K562 (cell line): ENCODE results near the gene THSD8. TPM values are rescaled to one million over a fixed set of nuclear protein-coding genes. Genes with fewer than 3 reads are reported as not detected.

Source experiments
- ATAC-seq: fragments of 200-7000 bp; cut with Tn5 transposase; 3 replicates; pipeline ENCODE4 v1.9.1; 2020; ENCODE audit warnings: moderate library complexity
- BruUV-seq: library from RNA; stranded (reverse); fragments of 400-500 nt; replicated peaks from 2 replicates; lab custom pipeline; 2021; lab: Mats Ljungman, UMichigan
- CTCF ChIA-PET: fragments of 300-600 bp; formaldehyde crosslinking; extraction: SDS; loops from one replicate; lab custom pipeline; 2021; ENCODE audit warnings: low intra/inter-chr PET ratio; lab: Yijun Ruan, JAX
- POLR2A ChIA-PET: fragments of 300-600, 350-650 bp; sonication (Branson Sonifier 250); formaldehyde crosslinking; extraction: SDS; loops from one replicate; lab custom pipeline; 2021; ENCODE audit warnings: antibody characterized with exemption, inconsistent platforms; lab: Yijun Ruan, JAX
- DNase-seq, 4 experiments: peaks; one replicate each; pipeline versions ENCODE4 v3.0.0 to v3.0.0-alpha.2; 2011 to 2018; ENCODE audit warnings: low spot score in 3 of 4, mixed read lengths in 3 of 4; ENCODE audit errors: extremely low read depth in 1 of 4
- FAIRE-seq: peaks from 2 replicates; lab custom pipeline; 2011; peaks lifted over from hg19 to GRCh38; lab: Jason Lieb, UNC
- H2AFZ ChIP-seq: 2 replicates; pipeline ENCODE4 v1.6.0; 2011; ENCODE audit warnings: low read depth, low read length, control low read depth, inconsistent platforms
- H3K27ac ChIP-seq: fragments of 200-600 bp; 3 replicates; pipeline ENCODE4 v1.8.0; 2011; ENCODE audit warnings: low read depth, mild to moderate bottlenecking, control low read depth, inconsistent platforms, low read length, moderate library complexity, mixed read lengths; ENCODE audit errors: extremely low read depth
- H3K27me3 ChIP-seq, 2 experiments: fragments of 300-600 bp in 1 of 2; 2 replicates in 1 of 2; 3 replicates in 1 of 2; pipeline versions ENCODE4 v1.6.0 to v1.8.0; 2011; ENCODE audit warnings: inconsistent platforms in 2 of 2, low read length in 2 of 2, mild to moderate bottlenecking in 1 of 2, mixed read lengths in 1 of 2, moderate library complexity in 1 of 2; ENCODE audit not compliant: control insufficient read depth in 2 of 2, insufficient read depth in 2 of 2
- H3K36me3 ChIP-seq: fragments of 300-600 bp; 3 replicates; pipeline ENCODE4 v1.8.0; 2011; ENCODE audit warnings: mild to moderate bottlenecking, low read length, inconsistent platforms; ENCODE audit not compliant: control insufficient read depth, insufficient read depth
- H3K4me1 ChIP-seq, 2 experiments: fragments of 200-600 bp in 1 of 2; replicated peaks in 1 of 2; 2 replicates in 1 of 2; 3 replicates in 1 of 2; pipeline versions ENCODE4 v1.5.1 to v1.8.0; 2011; ENCODE audit warnings: inconsistent platforms in 2 of 2, low read length in 2 of 2, mild to moderate bottlenecking in 1 of 2, mixed read lengths in 1 of 2, moderate library complexity in 1 of 2; ENCODE audit not compliant: control insufficient read depth in 2 of 2, insufficient read depth in 2 of 2
- H3K4me2 ChIP-seq: 2 replicates; pipeline ENCODE4 v1.6.1; 2011; ENCODE audit warnings: low read length, control low read depth, inconsistent platforms, mixed read lengths; ENCODE audit not compliant: insufficient read depth
- H3K4me3 ChIP-seq: fragments of 200-600 bp; sonication (generic), shearing (Covaris generic); 2 replicates; pipeline ENCODE4 v1.5.1; 2016; ENCODE audit warnings: control low read depth, inconsistent platforms
- H3K79me2 ChIP-seq: fragments of 200-600 bp; 3 replicates; pipeline ENCODE4 v1.8.0; 2011; ENCODE audit warnings: low read length, inconsistent platforms; ENCODE audit not compliant: control insufficient read depth, insufficient read depth
- H3K9ac ChIP-seq, 2 experiments: 2 replicates each; pipeline versions ENCODE4 v1.6.0 to v1.6.1; 2011; ENCODE audit warnings: low read depth in 2 of 2, low read length in 2 of 2, control low read depth in 1 of 2, inconsistent platforms in 1 of 2, mild to moderate bottlenecking in 1 of 2, mixed read lengths in 1 of 2; ENCODE audit not compliant: insufficient read depth in 1 of 2
- H3K9me1 ChIP-seq: one replicate; pipeline ENCODE4 v1.6.0; 2011; ENCODE audit warnings: inconsistent platforms, mild to moderate bottlenecking, low read length, moderate library complexity; ENCODE audit not compliant: control insufficient read depth, insufficient read depth
- H3K9me3 ChIP-seq: replicated peaks from 2 replicates; pipeline ENCODE4 v1.5.1; 2011; ENCODE audit warnings: low read depth, low read length, inconsistent platforms; ENCODE audit not compliant: control insufficient read depth, insufficient read depth
- H4K20me1 ChIP-seq: replicated peaks from 2 replicates; pipeline ENCODE4 v1.6.1; 2011; ENCODE audit warnings: low read length, inconsistent platforms, mixed read lengths; ENCODE audit not compliant: control insufficient read depth, insufficient read depth
- ARID1B ChIP-seq: fragments of 450-650 bp; IDR thresholded peaks from 2 replicates; pipeline ENCODE4 v1.6.1; 2016; ENCODE audit warnings: antibody characterized with exemption, mild to moderate bottlenecking, inconsistent platforms
- BMI1 ChIP-seq: fragments of 150-350 bp; IDR thresholded peaks from 2 replicates; pipeline ENCODE4 v1.6.1; 2014; ENCODE audit warnings: low read length
- CBFB ChIP-seq: sonication (generic); formaldehyde crosslinking; IDR thresholded peaks from 2 replicates; pipeline ENCODE4 v1.4.0; 2020; ENCODE audit warnings: mild to moderate bottlenecking, missing genetic modification reagents
- CHCHD3 ChIP-seq: fragments of 250-450 bp; sonication (Bioruptor Pico); IDR thresholded peaks from 2 replicates; pipeline ENCODE4 v2.1.2; 2022; ENCODE audit warnings: mild to moderate bottlenecking
- ETV5 ChIP-seq: sonication (generic); formaldehyde crosslinking; IDR thresholded peaks from 2 replicates; pipeline ENCODE4 v1.4.0; 2020; ENCODE audit warnings: low read depth, mild to moderate bottlenecking, missing genetic modification reagents
- GATAD2B ChIP-seq: fragments of 450-650 bp; IDR thresholded peaks from 2 replicates; pipeline ENCODE4 v1.6.1; 2017; ENCODE audit warnings: mild to moderate bottlenecking, borderline replicate concordance
- KDM4B ChIP-seq, 2 experiments: fragments of 450-650 bp in 1 of 2; sonication (generic) in 1 of 2; IDR thresholded peaks; 2 replicates each; pipeline ENCODE4 v1.6.1; 2016 to 2017; ENCODE audit warnings: borderline replicate concordance in 2 of 2, antibody characterized with exemption in 1 of 2, low read depth in 1 of 2, mild to moderate bottlenecking in 1 of 2
- MED1 ChIP-seq: sonication (generic); formaldehyde crosslinking; IDR thresholded peaks from 2 replicates; pipeline ENCODE4 v1.8.1; 2023; ENCODE audit warnings: missing genetic modification reagents, borderline replicate concordance
- NCOA4 ChIP-seq: fragments of 450-650 bp; IDR thresholded peaks from 2 replicates; pipeline ENCODE4 v1.6.1; 2018; ENCODE audit warnings: mild to moderate bottlenecking; ENCODE audit not compliant: partially characterized antibody
- NFXL1 ChIP-seq: fragments of 450-650 bp; formaldehyde crosslinking; IDR thresholded peaks from 2 replicates; pipeline ENCODE4 v1.4.0; 2021; ENCODE audit warnings: mild to moderate bottlenecking
- NR2C1 ChIP-seq, 2 experiments: fragments of 450-650 bp; IDR thresholded peaks; 2 replicates each; pipeline ENCODE4 v1.6.1; 2017; ENCODE audit warnings: mild to moderate bottlenecking in 2 of 2, antibody characterized with exemption in 1 of 2, inconsistent platforms in 1 of 2, missing compliant biosample characterization in 1 of 2, missing genetic modification characterization in 1 of 2
- OTX1 ChIP-seq: fragments of 450-650 bp; formaldehyde crosslinking; IDR thresholded peaks from 2 replicates; pipeline ENCODE4 v1.4.0; 2022; ENCODE audit warnings: mild to moderate bottlenecking
- PYGO2 ChIP-seq: fragments of 450-650 bp; IDR thresholded peaks from 2 replicates; pipeline ENCODE4 v1.6.1; 2016; ENCODE audit warnings: mild to moderate bottlenecking, missing genetic modification characterization, moderate library complexity, missing compliant biosample characterization
- RAD21 ChIP-seq, 2 experiments: fragments of 250-450 bp in 1 of 2; fragments of 450-650 bp in 1 of 2; sonication (Bioruptor Pico) in 1 of 2; formaldehyde crosslinking in 1 of 2; IDR thresholded peaks in 1 of 2; conservative IDR thresholded peaks in 1 of 2; 2 replicates each; pipeline versions ENCODE4 v1.4.0 to v1.8.0; 2020 to 2022; ENCODE audit warnings: mild to moderate bottlenecking in 2 of 2, moderate library complexity in 1 of 2
- RBFOX2 ChIP-seq: fragments of 200-400 bp; formaldehyde crosslinking; IDR thresholded peaks from 2 replicates; pipeline ENCODE4 v1.6.1; 2017; ENCODE audit warnings: low read depth, mild to moderate bottlenecking, low read length, moderate library complexity
- RBM34 ChIP-seq: fragments of 200-400 bp; formaldehyde crosslinking; IDR thresholded peaks from 2 replicates; pipeline ENCODE4 v1.6.1; 2018; ENCODE audit warnings: low read length, borderline replicate concordance; ENCODE audit not compliant: insufficient read depth
- SP1 ChIP-seq: sonication (generic); formaldehyde crosslinking; IDR thresholded peaks from 2 replicates; pipeline ENCODE4 v1.8.1; 2022; ENCODE audit warnings: mild to moderate bottlenecking, missing genetic modification reagents
- TAF7 ChIP-seq: fragments of 450-650 bp; IDR thresholded peaks from 2 replicates; pipeline ENCODE4 v1.6.1; 2016; ENCODE audit warnings: missing genetic modification characterization, missing compliant biosample characterization
- TBP ChIP-seq: optimal IDR thresholded peaks from 2 replicates; pipeline ENCODE3; 2011; ENCODE audit warnings: low read depth, low read length, improper control_type of control experiment
- ZBTB7A ChIP-seq: IDR thresholded peaks from 2 replicates; pipeline ENCODE4 v1.6.1; 2011; ENCODE audit warnings: low read depth, mild to moderate bottlenecking, low read length, moderate library complexity, borderline replicate concordance; ENCODE audit not compliant: control insufficient read depth
- ZFP36 ChIP-seq: fragments of 150-350 bp; IDR thresholded peaks from 2 replicates; pipeline ENCODE4 v1.6.1; 2018; ENCODE audit warnings: low read length, low read depth; ENCODE audit not compliant: partially characterized antibody
- ZNF561 ChIP-seq: fragments of 450-650 bp; formaldehyde crosslinking; conservative IDR thresholded peaks from 2 replicates; pipeline ENCODE4 v1.4.0; 2020; ENCODE audit warnings: mild to moderate bottlenecking, moderate library complexity
- WGBS: fragments of 100-300 bp; shearing (Covaris generic); methylation state at CpG from one replicate; pipeline ENCODE4 v1.1.6; 2016; ENCODE audit warnings: low coverage, mixed read lengths; ENCODE audit not compliant: insufficient coverage; ENCODE audit errors: missing lambda C conversion rate; 5-methylcytosine and 5-hydroxymethylcytosine counted together
- in situ Hi-C: fragments of 300-500 bp; cut with MboI; formaldehyde crosslinking; loops from 4 replicates; pipeline ENCODE4 v1.15.0; 2018; ENCODE audit warnings: inconsistent platforms, mixed read lengths
- intact Hi-C: fragments of 100-400 bp; cut with micrococcal nuclease; formaldehyde crosslinking; loops from 2 replicates; pipeline ENCODE4 v1.14.2; 2022
- polyA plus RNA-seq, 8 experiments: library from polyadenylated mRNA; depleted of rRNA in 4 of 8; stranded (reverse) in 5 of 8; unstranded in 3 of 8; fragments of >200 nt; fragmentation: Nextera tagmentation in 2 of 8; fragmentation: Illumina TruSeq in 1 of 8; extraction: Ambion mirVana in 2 of 8; extraction: Trizol in 1 of 8; gene quantifications; 2 replicates each; pipeline versions ENCODE4 v1.2.1 to v1.2.3, GENCODE V29; 2011 to 2014; ENCODE audit warnings: inconsistent platforms in 1 of 8, missing spikeins in 1 of 8
- total RNA-seq, 7 experiments: library from RNA; depleted of rRNA in 6 of 7; stranded (reverse); fragments of >200 nt in 6 of 7; fragmentation: Illumina TruSeq in 2 of 7; extraction: Trizol in 2 of 7; gene quantifications; 2 replicates each; pipeline versions ENCODE4 v1.2.1 to v1.2.3, GENCODE V29; 2011 to 2021; ENCODE audit warnings: low replicate concordance in 1 of 7
- TF ChIP-seq, protein P1 (sequence below): fragments of 450-650 bp; IDR thresholded peaks from 2 replicates; pipeline ENCODE4 v1.6.1; 2016; ENCODE audit warnings: low read depth, mild to moderate bottlenecking, moderate library complexity

The THSD8 gene
- total and polyA plus RNA-seq, 9 of the 15 experiments (the other 6 are each of a cell fraction or from before 2014, with no cell fraction given), result 8.4 to 42.4 (median 19.9) TPM; not detected in 2

DNA sequence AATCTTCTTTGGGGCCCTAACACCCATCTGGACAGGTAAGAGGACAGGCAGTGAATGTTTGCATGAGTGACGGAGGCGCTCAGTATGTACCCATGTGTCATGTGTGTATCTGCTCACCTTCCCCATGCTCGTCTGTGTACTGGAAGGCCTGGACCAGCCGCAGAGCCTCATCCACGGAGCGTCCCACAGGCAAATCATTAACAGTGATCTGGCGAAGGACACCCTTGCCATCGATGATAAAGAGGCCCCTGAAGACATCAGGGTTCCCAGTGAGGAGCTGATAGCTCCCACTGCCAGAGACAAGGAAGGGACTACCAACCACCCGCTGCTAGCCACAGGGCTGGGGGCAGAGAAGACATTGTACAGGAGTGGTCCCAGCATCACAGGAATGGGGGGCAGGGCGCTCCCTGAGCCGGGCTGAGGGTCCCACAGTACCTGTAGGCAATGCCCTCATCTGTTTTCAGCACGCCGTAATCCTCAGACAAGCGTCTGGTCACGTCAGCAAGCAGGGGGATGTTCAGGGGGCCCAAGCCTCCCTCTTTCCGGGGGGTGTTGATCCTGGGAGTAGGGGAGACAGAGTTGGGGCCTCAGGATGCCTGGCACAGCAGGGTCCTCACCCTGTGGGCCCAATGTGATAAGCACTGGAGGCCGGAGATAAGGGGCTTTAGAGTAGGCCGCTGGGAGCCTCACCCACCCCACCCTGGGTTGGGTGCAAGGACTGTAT, 2.0 kb upstream of the THSD8 start:
- Histone ChIP-seq H3K4me1 (peaks cover 35 to 57% of the 10 kb centered on the region in 2 experiments; a peak in 4 of 5 replicates), H3K4me2 (peak overlapping the region; percentile 82), H3K9me1 (no peaks in the 10 kb centered on the region), H3K36me3 (peaks cover 33% of the 10 kb centered on the region; the same call in 2 of the 3 replicates), H2AFZ (no peak overlapping the region), H3K4me3 (peak overlapping the region; percentile 76), H3K79me2 (peaks cover 30% of the 10 kb centered on the region), H4K20me1 (no peaks in the 10 kb centered on the region), H3K27me3 (no peaks in the 10 kb centered on the region), H3K9ac (peak overlapping the region; percentile 90 to 96; a peak in 3 of 4 replicates), H3K9me3 (no peaks in the 10 kb centered on the region), H3K27ac (peak overlapping the region; percentile 90; the same call in 2 of the 3 replicates)
- WGBS, result 57% methylated on average over 18 of the region's 18 CpGs
- POLR2A ChIA-PET, result interaction anchor here (0.6 to 2.7 kb wide), 5 partner anchors 8 to 320 kb away, joined by 3 to 12 read pairs (median 3); partner anchors contain the start of gene JUNB
- ATAC-seq (no peak), FAIRE-seq (no peak), DNase-seq (peak in 2 of 4 experiments; percentile 9 to 56)
- in situ Hi-C loops (loop anchor here (5.0 kb wide), 1 partner anchor 88 kb away; no protein-coding TSS in a partner anchor), intact Hi-C loops (loop anchor here (10.0 kb wide), 1 partner anchor 235 kb away; no protein-coding TSS in a partner anchor)
- CTCF ChIA-PET, result interaction anchor here (0.6 kb wide), 1 partner anchor 56 kb away, joined by 3 read pairs; no protein-coding TSS in a partner anchor
- BruUV-seq, result no TSS peak
- TF ChIP-seq ZNF561 (CRISPR knock-in tag), result no peak
- TF ChIP-seq NFXL1 (CRISPR knock-in tag), result no peak
- peak; percentile 17; the same call in 1 of the 2 replicates for TF ChIP-seq ZBTB7A
- TF ChIP-seq RAD21 (CRISPR knock-in tag; conservative IDR thresholded peaks at IDR 0.05 in 1 of 2, IDR thresholded peaks at IDR 0.05 in 1 of 2), result no peak
- TF ChIP-seq, protein P1, sequence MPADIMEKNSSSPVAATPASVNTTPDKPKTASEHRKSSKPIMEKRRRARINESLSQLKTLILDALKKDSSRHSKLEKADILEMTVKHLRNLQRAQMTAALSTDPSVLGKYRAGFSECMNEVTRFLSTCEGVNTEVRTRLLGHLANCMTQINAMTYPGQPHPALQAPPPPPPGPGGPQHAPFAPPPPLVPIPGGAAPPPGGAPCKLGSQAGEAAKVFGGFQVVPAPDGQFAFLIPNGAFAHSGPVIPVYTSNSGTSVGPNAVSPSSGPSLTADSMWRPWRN, result no peak
- no peak for TF ChIP-seq CHCHD3 (CRISPR knock-in tag)
- TF ChIP-seq GATAD2B, result no peak
- TF ChIP-seq KDM4B (IDR thresholded peaks at IDR 0.05; ENCODE audit: borderline replicate concordance in 2 of 2, low read depth in 1 of 2), result no peak
- no peak for TF ChIP-seq MED1
- no peak for TF ChIP-seq RBM34
- TF ChIP-seq ETV5 (CRISPR knock-in tag), result no peak
- no peak for TF ChIP-seq NR2C1 (IDR thresholded peaks at IDR 0.05)
- TF ChIP-seq NR2C1 (tag; IDR thresholded peaks at IDR 0.05), result no peak
- TF ChIP-seq TAF7 (tag), result no peak
- TF ChIP-seq ZFP36, result no peak
- peak; percentile 34; the same call in 1 of the 2 replicates for TF ChIP-seq RBFOX2
- no peak for TF ChIP-seq NCOA4
- peak; percentile 45; the same call in 1 of the 2 replicates for TF ChIP-seq ARID1B
- TF ChIP-seq BMI1, result no peak
- TF ChIP-seq PYGO2 (tag), result no peak
- TF ChIP-seq CBFB (CRISPR knock-in tag), result no peak
- TF ChIP-seq OTX1, result no peak
- TF ChIP-seq SP1 (CRISPR knock-in tag), result no peak
- no peak for TF ChIP-seq TBP
